Hippocampal formation (tissue), 2 donors: ENCODE results near the gene CD2BP2.

Source experiments
- DNase-seq, 2 donors: peaks; one replicate each; lab custom pipeline; 2025; lab: John Stamatoyannopoulos, UW

CD2BP2 gene

DNA sequence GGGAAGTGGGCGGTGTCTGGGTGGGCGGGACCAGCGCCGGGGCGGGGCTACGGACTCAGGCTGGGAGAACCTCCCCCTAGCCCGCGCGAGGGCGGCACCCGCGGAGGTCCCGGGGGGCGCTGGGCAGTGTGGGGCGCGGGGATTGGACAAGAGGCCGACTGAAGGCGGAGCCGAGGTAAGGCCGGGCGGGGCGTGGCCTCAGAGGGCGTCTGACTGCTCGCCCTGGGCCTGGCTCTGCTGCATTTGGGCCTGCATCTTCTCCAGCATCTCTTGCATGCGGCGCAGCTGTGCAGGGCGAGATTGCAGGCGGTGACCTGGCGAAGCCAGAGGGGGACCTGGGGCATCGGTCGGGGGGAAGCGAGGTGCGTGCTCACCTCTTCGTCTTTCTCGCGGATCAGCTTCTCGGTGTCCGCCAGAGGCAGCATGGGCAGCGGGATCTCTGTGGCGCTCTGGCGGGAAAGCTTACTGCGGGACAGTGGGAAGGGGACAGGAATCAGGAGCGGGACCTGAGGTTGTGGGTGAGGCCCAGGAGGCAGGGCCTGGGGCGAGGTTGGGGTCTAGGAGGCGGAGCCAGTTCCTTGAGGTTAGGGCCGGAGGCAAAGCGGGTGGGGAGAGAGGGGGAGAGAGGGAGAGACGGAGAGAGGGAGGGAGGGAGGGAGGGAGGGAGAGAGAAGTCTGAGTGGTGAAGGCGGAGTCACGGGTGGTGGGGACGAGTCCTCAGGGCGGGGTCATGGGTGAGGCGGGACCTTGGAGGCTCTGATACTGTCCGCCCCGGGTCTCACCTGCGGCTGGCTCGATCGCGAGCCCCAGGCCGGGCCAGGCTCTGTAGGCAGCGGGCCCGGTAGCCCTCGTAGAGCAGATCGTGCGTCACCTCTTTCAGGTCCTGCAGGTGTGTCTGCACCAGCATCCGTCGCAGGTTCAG is 23.4 kb upstream of the CD2BP2 start:
- peak; percentile 98 to 99 for DNase-seq

DNA sequence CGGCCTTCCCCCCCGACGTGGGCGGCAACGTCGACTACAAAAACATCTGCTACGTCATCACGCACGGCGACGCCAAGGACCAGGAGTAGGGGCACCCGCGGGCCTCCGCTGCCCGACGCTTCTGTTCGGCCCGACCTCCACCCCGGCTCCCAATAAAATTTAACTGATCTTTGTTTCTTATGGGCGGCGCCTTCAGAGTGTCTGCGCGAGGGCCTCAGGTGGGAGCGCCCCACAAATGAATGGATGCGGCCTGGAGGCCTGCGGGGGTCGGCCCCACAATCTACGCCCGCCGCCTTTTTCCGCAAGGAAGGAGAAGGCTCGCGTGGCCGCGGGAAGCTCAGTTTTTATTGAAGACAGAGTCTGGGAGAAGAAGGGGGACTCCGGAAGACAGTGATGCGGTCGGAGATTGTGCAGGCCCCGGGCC is 22.7 kb upstream of the CD2BP2 start:
- DNase-seq: peak; percentile 83 to 92

DNA sequence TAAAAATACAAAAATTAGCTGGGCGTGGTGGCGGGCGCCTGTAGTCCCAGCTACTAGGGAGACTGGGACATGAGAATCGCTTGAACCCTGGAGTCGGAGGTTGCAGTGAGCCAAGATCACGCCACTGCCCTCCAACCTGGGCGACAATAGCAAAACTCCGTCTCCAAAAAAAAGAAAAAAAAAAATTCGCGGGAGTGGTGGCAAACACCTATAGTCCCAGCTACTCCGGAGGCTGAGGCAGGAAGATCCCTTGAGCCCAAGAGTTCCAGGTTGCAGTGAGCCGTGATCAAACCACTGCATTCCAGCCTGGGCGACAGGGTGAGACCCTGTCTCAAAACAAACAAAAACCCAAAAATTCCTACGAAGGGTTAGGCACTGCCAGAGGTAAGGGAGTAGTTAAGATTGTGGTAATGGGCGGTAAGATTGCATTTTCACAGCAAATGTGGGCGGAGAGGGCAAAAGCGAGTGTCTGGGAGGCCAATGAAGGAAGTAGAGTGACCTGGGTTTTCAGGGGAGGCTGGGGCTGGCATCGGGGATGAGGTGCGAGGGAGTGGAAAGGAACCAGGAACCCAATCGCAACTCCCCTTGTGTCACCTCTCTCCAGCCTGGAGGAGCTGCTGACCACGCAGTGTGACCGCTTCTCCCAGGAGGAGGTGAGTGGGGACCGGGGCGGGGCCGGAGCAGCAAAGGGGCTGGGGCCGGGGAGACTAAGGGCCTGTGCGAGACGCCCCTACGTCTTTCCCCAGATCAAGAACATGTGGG is 22.1 kb upstream of the CD2BP2 start:
- no peak for DNase-seq

GRCh38 chr16:30376461-30376902 is 21.4 kb upstream of the CD2BP2 start:
- no peak for DNase-seq

DNA sequence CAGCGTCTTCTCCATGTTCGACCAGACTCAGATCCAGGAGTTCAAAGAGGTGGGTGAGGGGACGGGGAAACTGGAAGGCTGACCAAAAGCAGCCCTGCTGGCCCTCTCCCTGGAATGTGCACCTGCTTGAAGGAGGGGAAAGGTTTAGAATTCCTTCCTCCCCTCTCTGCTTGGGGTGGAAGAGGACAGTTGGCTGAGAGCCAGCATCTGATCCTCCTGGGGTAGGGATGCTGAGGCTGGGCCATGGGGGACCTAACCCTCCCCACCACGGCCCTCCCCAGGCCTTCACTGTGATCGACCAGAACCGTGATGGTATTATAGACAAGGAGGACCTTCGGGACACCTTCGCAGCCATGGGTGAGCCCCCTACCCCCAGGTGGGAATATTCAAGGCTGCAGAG is 20.8 kb upstream of the CD2BP2 start:
- no peak for DNase-seq

DNA sequence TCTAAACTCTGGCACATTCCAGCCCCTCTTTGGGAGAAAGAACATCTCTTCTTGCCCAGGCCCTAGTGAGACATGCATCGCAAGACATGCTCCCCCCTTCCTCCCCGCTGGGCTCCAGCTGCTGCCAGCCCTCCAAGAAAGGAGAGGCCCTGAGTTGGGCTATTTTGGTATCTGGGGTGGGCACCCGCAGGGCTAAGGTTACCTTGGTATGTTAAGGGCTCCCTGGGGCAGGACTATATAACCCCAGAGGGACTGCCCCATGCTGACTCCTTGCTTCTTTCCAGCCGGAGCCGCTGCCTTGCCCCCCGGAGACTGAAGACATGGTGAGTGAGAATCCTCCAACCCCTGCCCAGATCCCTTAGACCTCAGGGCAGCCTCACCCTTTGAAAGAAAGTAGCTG is 19.4 kb upstream of the CD2BP2 start, which contains the start of gene MYL11:
Gene MYL11 (plus strand): TSS at position 265 of the 400 bp plus-strand sequence. CDS start 56 bp downstream, at position 321.
- no peak for DNase-seq

- DNase-seq: no peak
Observed at GRCh38 chr16:30372725-30373124, 17.6 kb upstream of the CD2BP2 start.

DNA sequence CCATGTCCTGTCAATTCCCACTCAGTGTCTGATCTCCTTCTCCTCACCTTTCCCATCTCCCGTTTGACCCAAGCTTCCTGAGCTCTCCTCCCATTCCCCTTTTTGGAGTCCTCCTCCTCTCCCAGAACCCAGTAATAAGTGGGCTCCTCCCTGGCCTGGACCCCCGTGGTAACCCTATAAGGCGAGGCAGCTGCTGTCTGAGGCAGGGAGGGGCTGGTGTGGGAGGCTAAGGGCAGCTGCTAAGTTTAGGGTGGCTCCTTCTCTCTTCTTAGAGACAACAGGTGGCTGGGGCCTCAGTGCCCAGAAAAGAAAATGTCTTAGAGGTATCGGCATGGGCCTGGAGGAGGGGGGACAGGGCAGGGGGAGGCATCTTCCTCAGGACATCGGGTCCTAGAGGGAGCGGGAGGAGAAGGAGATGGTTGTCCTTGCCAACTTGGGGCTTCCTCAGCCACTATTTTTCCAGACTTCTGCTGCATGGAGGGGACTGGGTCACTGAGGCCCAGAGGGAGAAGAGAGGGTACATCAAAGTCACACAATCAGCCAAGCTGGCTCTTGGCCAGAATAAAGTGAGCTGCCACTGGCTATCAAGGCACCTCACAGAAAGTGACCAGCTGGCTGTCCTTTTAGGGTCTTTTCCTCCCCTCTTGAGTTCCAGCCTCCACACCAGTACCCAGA is 17.1 kb upstream of the CD2BP2 start:
- no peak for DNase-seq

- no peak for DNase-seq
Observed at GRCh38 chr16:30371248-30371816, 16.2 kb upstream of the CD2BP2 start.

- peak; percentile 100 for DNase-seq
Observed at GRCh38 chr16:30370456-30371247, 15.5 kb upstream of the CD2BP2 start, which contains the start of gene TBC1D10B. Gene TBC1D10B (minus strand): TSS chr16:30370494. CDS start chr16:30370183, 311 bp downstream.

GRCh38 chr16:30369938-30370455 is 14.9 kb upstream of the CD2BP2 start:
- DNase-seq: no peak

GRCh38 chr16:30369091-30369937 is 14.2 kb upstream of the CD2BP2 start:
- no peak for DNase-seq

DNA sequence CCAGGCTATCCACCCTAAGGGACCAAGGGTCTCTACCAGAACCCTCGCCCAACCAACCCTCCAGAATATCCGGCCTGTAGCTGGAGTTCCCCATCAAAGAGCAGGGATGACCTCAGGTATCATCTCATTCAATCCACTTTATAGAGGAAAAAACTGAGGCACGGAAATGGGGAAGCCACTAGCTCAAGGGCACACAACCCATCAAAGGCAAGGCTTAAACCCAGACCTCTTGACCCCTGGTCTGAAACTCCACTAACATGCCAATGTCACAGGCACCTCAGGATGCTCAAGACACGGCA is 13.6 kb upstream of the CD2BP2 start:
- no peak for DNase-seq

DNA sequence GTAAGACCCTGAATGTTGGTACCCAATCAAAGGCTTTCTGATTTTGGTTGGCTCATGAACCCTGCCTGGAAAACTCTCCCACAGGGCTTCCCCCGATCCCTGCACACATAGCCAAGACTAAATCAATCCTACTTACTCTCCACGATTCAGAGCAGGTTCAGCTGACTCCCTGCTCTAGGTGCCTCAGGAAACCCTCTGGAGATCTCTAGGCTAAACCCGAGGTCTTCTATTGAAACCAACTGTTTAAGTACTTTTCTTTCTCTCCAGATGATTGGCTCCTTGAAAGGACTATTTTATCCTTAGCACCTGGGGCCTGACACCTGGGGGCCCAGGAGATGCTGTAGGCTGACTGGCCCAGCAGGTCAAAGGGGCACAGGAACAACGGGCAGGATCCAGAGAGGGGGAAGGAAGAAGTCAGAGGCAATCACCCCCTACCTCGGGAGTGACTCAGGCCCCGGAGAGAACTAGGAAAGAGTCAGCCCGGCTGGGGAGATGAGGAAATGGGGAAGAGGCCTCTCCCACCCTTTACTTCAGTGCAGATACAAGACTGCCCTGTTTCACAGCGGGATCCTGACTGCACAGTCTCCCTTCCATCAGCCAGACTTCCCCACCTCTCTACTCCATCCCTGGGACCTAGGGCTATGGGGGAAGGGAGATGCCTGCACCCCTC is 13.1 kb upstream of the CD2BP2 start:
- DNase-seq: no peak

- DNase-seq: no peak
Observed at GRCh38 chr16:30367349-30368009, 12.4 kb upstream of the CD2BP2 start.

DNA sequence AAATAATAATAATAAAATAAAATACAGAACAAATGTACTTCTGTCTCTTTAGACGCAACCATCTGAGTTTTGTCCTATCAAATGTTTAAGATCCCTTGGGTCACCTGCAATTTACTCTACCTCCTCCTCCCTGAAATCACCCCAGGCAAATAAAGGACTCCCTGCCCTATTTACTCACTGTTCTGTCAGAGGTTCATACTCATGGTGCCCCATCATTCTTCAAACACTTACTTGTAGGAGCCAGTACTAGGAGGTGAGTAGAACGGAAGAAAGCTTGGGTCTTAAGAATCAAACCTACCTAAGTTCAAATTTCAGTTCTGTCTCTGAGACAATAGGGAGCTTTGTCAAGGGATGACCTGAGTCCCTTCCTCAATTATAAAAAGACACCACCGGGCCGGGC is 11.4 kb upstream of the CD2BP2 start:
- DNase-seq: no peak

GRCh38 chr16:30365200-30365599 is 10.1 kb upstream of the CD2BP2 start:
- no peak for DNase-seq

- no peak for DNase-seq
Observed at GRCh38 chr16:30361180-30361579, 6.1 kb upstream of the CD2BP2 start.

- DNase-seq: no peak
Observed at GRCh38 chr16:30359871-30360170, 4.7 kb upstream of the CD2BP2 start.
